ENCODE measurements around the gene RPRML.
A peak's percentile ranks its signal among the peaks of the same experiment; 100 is the strongest.
"Not testable (repeated sequence)": the region's sequence is repeated elsewhere in the genome, so short reads cannot be mapped to it uniquely, and the experiment has no call there.

The RPRML gene

DNA sequence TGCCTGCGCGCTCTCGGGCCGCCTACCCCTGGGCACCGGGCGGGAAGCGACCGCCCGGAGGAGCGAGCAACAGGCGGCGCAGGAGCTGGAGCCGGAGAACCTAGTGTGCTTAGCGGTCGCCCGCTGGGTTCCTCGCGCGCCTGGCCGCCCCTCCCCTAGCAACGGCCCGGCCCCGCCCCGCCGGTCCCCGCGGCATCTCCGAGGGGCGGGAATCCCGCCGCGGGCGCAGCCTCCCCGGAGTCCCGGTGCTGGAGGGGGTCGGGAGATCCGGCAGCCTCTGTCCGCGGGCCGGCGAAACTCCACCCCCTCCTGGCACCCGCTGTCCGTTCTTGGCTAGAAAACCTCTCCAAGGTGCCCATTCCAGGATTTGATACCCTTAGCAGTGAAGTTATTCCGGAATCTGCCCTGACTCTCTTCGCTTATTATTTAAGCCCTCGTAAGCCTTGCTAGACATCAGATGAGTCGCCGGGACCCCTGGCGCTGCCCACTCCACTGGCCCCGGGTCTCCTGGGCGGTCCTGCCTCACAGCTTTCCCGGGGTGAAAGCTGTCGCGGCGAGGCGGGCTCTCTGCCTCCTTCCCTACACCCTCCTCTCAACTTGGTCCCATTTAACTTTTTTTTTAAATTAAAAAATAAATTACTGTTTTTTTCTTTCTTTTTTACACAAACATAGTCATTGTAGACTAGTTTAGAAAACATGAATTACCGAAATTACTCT is at the start of gene RPRML:
Gene RPRML (minus strand): TSS at position 107 of the 717 bp plus-strand sequence. CDS start 246 bp downstream, outside the sequence.
- peak within 1 kb of the TSS; percentile 21 to 63 for H3K4me3 ChIP-seq (ENCODE audit: low read depth in 1 of 2, low read length in 2 of 2)
- peaks cover 0 to 23% of the 10 kb centered on the region in 2 donors for H3K4me1 ChIP-seq (ENCODE audit: control insufficient read depth in 1 of 2, insufficient read depth in 2 of 2, low read length in 2 of 2)
- H3K9me3 ChIP-seq (ENCODE audit: control insufficient read depth in 1 of 2, low read length in 2 of 2), result no peaks in the 10 kb centered on the region
- H3K27me3 ChIP-seq (ENCODE audit: low read depth, low read length), result peaks cover 23% of the 10 kb centered on the region
- no peak within 1 kb of the TSS for H3K27ac ChIP-seq (ENCODE audit: low read length)
- H3K36me3 ChIP-seq (ENCODE audit: control insufficient read depth in 1 of 2, insufficient read depth in 2 of 2, low read length in 2 of 2), result no peaks in the 10 kb centered on the region

DNA sequence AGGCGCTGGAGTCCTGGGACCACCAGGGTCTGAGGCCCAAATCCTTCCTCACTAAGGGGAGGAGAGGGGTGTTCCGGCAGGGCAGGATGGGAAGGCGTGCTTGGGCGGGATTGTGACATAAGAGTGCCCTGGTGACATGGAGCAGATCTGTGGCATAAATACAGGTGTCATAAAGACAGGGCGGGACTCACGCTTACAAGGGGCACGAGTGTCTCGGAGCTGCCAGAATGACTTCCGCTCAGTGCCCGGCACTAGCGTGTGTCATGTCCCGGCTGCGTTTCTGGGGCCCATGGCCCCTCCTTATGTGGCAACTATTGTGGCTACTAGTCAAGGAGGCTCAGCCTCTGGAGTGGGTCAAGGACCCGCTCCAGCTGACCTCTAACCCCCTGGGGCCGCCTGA is 37.9 kb upstream of the RPRML start:
- H3K9me3 ChIP-seq (ENCODE audit: control insufficient read depth in 1 of 2, low read length in 2 of 2); H3K4me1 ChIP-seq (ENCODE audit: control insufficient read depth in 1 of 2, insufficient read depth in 2 of 2, low read length in 2 of 2); H3K27ac ChIP-seq (ENCODE audit: low read length); H3K27me3 ChIP-seq (ENCODE audit: low read depth, low read length); H3K36me3 ChIP-seq (ENCODE audit: control insufficient read depth in 1 of 2, insufficient read depth in 2 of 2, low read length in 2 of 2); H3K4me3 ChIP-seq (ENCODE audit: low read depth in 1 of 2, low read length in 2 of 2): not testable (repeated sequence)

DNA sequence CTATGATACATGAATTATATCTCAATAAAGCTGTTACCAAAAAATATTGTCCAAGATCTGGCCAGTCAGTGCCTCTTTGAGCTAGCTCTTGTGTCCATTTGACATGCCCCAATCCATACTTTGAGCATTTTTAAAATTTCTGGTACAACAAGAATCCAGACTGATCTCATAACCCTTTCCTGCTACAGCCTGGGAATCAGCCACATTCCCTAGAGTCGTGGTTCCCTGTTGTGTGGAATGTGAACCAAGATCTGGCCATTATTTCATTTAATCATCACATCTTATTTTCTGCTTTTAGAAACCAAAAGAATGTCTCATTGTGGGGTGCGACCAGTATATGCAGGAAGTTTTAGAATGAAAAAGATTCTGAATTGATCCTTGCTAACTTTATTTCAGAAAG is 34.3 kb upstream of the RPRML start:
- no peaks in the 10 kb centered on the region for H3K27me3 ChIP-seq (ENCODE audit: low read depth, low read length)
- no peak overlapping the region for H3K4me3 ChIP-seq (ENCODE audit: low read depth in 1 of 2, low read length in 2 of 2)
- H3K27ac ChIP-seq (ENCODE audit: low read length), result no peak overlapping the region
- no peaks in the 10 kb centered on the region for H3K36me3 ChIP-seq (ENCODE audit: control insufficient read depth in 1 of 2, insufficient read depth in 2 of 2, low read length in 2 of 2)
- no peaks in the 10 kb centered on the region for H3K9me3 ChIP-seq (ENCODE audit: control insufficient read depth in 1 of 2, low read length in 2 of 2)
- H3K4me1 ChIP-seq (ENCODE audit: control insufficient read depth in 1 of 2, insufficient read depth in 2 of 2, low read length in 2 of 2), result no peaks in the 10 kb centered on the region

DNA sequence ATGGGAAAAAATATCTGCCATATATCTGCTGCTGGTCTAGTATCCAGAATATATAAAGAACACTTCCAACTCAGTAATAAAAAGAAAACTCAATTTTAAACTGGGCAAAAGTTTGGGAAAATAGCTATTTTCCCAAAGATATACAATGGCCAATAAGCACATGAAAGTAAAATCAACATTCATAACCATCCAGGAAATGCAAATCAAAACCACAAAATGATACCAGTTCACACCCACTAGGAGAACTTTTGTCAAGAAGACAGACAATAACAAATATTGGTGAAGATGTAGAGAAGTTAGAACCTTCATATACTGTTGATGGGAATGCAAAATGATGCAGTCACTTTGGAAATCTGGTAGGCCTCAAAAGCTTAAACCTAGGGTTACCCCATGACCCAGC is 33.4 kb upstream of the RPRML start:
- Histone ChIP-seq H3K27me3 (ENCODE audit: low read depth, low read length) (no peaks in the 10 kb centered on the region), H3K9me3 (ENCODE audit: control insufficient read depth in 1 of 2, low read length in 2 of 2) (no peaks in the 10 kb centered on the region), H3K27ac (ENCODE audit: low read length) (no peak overlapping the region), H3K4me3 (ENCODE audit: low read depth in 1 of 2, low read length in 2 of 2) (no peak overlapping the region), H3K36me3 (ENCODE audit: control insufficient read depth in 1 of 2, insufficient read depth in 2 of 2, low read length in 2 of 2) (no peaks in the 10 kb centered on the region), H3K4me1 (ENCODE audit: control insufficient read depth in 1 of 2, insufficient read depth in 2 of 2, low read length in 2 of 2) (no peaks in the 10 kb centered on the region)

DNA sequence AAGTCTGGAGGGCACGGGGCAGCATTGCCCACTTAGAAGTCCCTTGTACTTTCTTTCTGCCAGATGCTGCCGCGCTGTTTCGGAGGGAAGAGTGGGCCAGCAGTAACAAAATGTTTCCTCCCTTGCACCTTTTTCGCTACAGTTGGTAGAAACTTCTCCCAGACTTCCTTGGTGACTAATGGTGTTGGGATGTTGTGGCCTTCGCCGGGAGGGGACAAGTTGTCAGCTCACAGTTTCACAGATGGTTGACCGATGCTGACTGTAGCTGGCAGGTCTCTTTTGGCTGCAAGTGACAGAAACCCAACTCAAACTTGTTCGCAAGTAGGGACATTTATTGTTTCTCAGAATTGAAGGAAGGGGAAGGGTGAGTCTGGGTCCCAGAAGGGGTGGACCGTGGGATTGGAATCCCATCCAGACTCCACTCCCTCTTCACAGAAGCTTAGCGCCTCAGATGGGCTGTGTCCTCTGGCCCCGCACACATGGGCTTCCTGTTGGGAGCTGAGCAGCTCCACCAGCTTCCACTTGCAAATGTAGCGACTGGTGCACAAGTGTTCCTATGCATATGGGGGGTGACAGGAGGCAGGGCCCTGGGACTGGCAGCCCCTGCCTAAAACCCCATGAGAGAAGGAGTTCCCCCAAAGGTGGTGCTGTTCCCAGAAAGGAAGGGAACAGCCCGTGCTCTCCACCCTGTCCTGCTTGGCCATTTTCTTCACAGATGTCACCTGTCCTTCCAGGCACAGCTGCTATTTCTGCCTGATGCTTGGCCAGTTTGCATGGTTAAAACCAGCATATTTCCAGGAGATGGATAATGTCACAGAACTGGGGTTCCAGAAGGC is 30.9 kb upstream of the RPRML start:
- H3K27me3 ChIP-seq (ENCODE audit: low read depth, low read length), result no peaks in the 10 kb centered on the region
- H3K9me3 ChIP-seq (ENCODE audit: control insufficient read depth in 1 of 2, low read length in 2 of 2), result no peaks in the 10 kb centered on the region
- no peaks in the 10 kb centered on the region for H3K4me1 ChIP-seq (ENCODE audit: control insufficient read depth in 1 of 2, insufficient read depth in 2 of 2, low read length in 2 of 2)
- H3K27ac ChIP-seq (ENCODE audit: low read length), result no peak overlapping the region
- H3K4me3 ChIP-seq (ENCODE audit: low read depth in 1 of 2, low read length in 2 of 2), result no peak overlapping the region
- no peaks in the 10 kb centered on the region for H3K36me3 ChIP-seq (ENCODE audit: control insufficient read depth in 1 of 2, insufficient read depth in 2 of 2, low read length in 2 of 2)

DNA sequence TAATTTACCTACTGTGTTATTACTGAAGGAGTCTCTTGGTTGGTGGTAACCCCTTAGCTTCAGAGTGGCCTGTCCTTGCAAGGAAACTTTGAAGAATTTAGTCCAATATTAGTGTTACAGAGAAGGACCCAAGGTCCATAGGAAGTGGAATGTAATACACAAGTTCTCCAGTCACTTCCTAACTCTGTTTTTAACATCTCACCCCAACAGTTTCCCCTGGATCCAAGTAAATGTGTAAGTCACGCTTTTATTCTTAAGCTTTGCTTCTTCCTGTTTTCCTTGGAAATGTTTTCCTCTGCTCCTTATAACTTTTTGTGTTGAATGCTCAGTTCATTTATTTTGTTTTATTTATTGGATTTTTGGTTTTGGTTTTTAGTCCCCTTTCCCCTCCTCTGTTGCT is 25.9 kb upstream of the RPRML start:
- Histone ChIP-seq H3K36me3 (ENCODE audit: control insufficient read depth in 1 of 2, insufficient read depth in 2 of 2, low read length in 2 of 2) (no peaks in the 10 kb centered on the region), H3K4me1 (ENCODE audit: control insufficient read depth in 1 of 2, insufficient read depth in 2 of 2, low read length in 2 of 2) (no peaks in the 10 kb centered on the region), H3K4me3 (ENCODE audit: low read depth in 1 of 2, low read length in 2 of 2) (no peak overlapping the region), H3K27ac (ENCODE audit: low read length) (no peak overlapping the region), H3K9me3 (ENCODE audit: control insufficient read depth in 1 of 2, low read length in 2 of 2) (no peaks in the 10 kb centered on the region), H3K27me3 (ENCODE audit: low read depth, low read length) (no peaks in the 10 kb centered on the region)

DNA sequence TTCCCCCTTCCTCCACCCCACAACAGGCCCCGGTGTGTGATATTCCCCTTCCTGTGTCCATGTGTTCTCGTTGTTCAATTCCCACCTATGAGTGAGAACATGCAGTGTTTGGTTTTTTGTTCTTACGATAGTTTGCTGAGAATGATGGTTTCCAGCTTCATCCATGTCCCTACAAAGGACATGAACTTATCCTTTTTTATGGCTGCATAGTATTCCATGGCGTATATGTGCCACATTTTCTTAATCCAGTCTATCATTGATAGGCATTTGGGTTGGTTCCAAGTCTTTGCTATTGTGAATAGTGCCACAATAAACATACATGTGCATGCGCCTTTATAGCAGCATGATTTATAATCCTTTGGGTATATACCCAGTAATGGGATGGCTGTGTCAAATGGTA is 24.8 kb upstream of the RPRML start:
- not testable (repeated sequence) for H3K36me3 ChIP-seq (ENCODE audit: control insufficient read depth in 1 of 2, insufficient read depth in 2 of 2, low read length in 2 of 2); H3K27me3 ChIP-seq (ENCODE audit: low read depth, low read length); H3K4me1 ChIP-seq (ENCODE audit: control insufficient read depth in 1 of 2, insufficient read depth in 2 of 2, low read length in 2 of 2); H3K4me3 ChIP-seq (ENCODE audit: low read depth in 1 of 2, low read length in 2 of 2); H3K27ac ChIP-seq (ENCODE audit: low read length); H3K9me3 ChIP-seq (ENCODE audit: control insufficient read depth in 1 of 2, low read length in 2 of 2)

DNA sequence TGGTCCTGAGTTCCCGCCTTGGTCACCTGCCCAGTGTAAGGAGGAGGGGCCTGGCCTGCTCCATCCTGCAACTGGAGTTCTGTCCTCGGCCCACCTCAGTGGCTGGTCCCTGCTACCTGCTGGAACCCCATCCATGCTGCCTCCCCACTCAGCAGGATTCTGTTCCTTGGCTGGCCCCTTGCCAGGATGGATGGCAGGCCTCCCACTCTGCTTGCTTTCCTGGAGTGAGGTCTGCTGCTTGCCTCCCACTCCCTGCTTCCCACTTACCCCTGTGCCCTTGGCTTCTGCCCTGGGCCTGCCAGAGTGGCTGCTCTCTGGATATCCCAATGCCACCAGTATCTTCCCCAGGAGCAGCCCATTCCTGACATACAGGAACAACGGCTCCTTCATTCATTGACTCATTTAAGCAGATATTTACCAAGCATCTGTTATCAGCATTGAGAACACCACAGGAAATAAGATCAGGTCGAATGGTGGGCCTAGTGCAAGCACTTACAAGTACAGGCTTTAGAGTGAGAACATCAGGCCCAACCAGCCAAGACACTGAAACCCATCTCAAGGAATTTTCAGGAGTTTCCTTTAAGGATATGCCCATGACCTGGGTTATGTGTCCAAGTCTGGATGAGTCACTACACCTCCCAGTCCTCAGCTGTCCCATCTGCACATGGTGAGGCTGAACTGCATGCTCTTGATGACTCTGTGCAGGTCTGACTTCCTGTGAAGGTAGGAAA is 17.0 kb upstream of the RPRML start:
- no peak overlapping the region for H3K4me3 ChIP-seq (ENCODE audit: low read depth in 1 of 2, low read length in 2 of 2)
- H3K4me1 ChIP-seq (ENCODE audit: control insufficient read depth in 1 of 2, insufficient read depth in 2 of 2, low read length in 2 of 2), result no peaks in the 10 kb centered on the region
- no peaks in the 10 kb centered on the region for H3K36me3 ChIP-seq (ENCODE audit: control insufficient read depth in 1 of 2, insufficient read depth in 2 of 2, low read length in 2 of 2)
- no peaks in the 10 kb centered on the region for H3K27me3 ChIP-seq (ENCODE audit: low read depth, low read length)
- H3K27ac ChIP-seq (ENCODE audit: low read length), result no peak overlapping the region
- no peaks in the 10 kb centered on the region for H3K9me3 ChIP-seq (ENCODE audit: control insufficient read depth in 1 of 2, low read length in 2 of 2)

DNA sequence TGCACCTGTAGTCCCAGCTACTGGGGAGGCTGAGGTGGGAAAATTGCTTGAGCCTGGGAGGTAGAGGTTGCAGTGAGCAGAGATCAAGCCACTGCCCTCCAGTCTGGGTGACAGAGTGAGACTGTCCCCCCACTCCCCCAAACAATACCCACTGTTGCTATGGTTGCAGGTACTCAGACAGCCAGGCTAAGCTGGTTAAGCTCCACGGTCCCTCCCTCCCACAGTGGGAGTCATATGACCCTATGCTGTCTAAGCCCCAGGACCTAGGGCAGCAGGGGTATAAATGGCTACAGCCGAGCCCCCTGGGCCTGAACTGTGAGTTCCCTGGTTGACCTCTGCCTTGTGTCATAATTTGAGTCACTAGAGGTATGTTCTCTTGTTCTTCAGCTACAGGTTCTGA is 15.9 kb upstream of the RPRML start:
- no peak overlapping the region for H3K27ac ChIP-seq (ENCODE audit: low read length)
- no peaks in the 10 kb centered on the region for H3K4me1 ChIP-seq (ENCODE audit: control insufficient read depth in 1 of 2, insufficient read depth in 2 of 2, low read length in 2 of 2)
- no peak overlapping the region for H3K4me3 ChIP-seq (ENCODE audit: low read depth in 1 of 2, low read length in 2 of 2)

DNA sequence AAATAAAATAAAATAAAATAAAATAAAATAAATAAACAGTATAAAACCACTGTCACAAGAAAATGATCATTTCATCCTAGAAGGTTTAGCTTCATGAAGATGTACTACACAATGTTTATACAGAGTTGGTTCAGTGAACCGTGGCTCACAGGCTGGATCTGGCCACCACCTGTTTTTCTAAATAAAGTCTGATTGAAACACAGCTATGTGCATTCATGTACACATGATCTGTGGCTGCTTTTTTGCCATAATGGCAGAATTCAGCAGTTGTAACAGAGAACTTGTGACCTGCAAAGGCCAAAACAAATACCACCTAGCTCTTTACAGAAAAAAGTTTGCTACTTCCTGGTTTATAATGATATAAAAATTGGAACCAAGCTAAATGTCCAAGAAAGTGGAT is 12.6 kb upstream of the RPRML start:
- Histone ChIP-seq H3K36me3 (ENCODE audit: control insufficient read depth in 1 of 2, insufficient read depth in 2 of 2, low read length in 2 of 2) (no peaks in the 10 kb centered on the region), H3K4me1 (ENCODE audit: control insufficient read depth in 1 of 2, insufficient read depth in 2 of 2, low read length in 2 of 2) (no peaks in the 10 kb centered on the region), H3K27me3 (ENCODE audit: low read depth, low read length) (no peaks in the 10 kb centered on the region), H3K4me3 (ENCODE audit: low read depth in 1 of 2, low read length in 2 of 2) (no peak overlapping the region), H3K9me3 (ENCODE audit: control insufficient read depth in 1 of 2, low read length in 2 of 2) (no peaks in the 10 kb centered on the region), H3K27ac (ENCODE audit: low read length) (no peak overlapping the region)

More for the DNA sequence above, 15.9 kb upstream of the RPRML start:
- H3K9me3 ChIP-seq (ENCODE audit: control insufficient read depth in 1 of 2, low read length in 2 of 2), result no peaks in the 10 kb centered on the region
- H3K36me3 ChIP-seq (ENCODE audit: control insufficient read depth in 1 of 2, insufficient read depth in 2 of 2, low read length in 2 of 2), result no peaks in the 10 kb centered on the region
- no peaks in the 10 kb centered on the region for H3K27me3 ChIP-seq (ENCODE audit: low read depth, low read length)

DNA sequence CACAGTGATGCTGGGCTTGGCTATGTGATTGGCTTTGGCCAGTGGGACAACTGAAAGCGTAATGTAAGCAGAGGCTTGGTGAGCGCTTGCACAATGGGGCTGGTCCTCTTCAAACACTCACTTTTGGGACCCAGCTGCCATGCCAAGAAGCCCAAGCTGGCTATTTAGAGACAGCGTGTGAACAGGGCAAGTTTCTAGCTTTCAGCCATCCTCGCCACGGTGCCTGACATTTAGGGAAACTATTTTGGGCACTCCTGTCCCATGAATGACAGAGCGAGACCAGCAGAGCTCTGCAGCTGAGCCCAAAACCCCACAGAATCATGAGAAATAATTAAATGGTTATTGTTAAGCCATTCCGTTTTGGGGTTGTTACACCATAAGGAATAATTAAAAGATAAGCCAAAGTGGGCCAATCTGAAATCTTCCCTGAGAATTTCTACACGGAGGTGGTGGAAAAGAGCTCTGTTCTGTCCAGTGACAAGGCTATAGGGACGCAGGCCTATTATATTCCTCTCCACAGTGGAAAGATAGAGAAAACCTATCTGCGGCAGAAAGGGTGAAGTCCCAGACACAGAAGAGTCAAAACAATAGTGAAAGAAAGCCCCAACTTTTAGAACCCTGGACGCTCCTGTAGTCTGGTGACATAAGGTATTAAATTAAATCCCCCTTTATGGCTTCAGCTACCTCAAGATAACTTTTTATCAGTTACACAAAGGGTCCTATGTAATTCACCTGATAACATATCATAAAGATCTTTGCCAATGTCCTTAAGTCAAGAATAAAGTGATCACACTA is 10.8 kb upstream of the RPRML start:
- no peaks in the 10 kb centered on the region for H3K4me1 ChIP-seq (ENCODE audit: control insufficient read depth in 1 of 2, insufficient read depth in 2 of 2, low read length in 2 of 2)
- H3K27me3 ChIP-seq (ENCODE audit: low read depth, low read length), result no peaks in the 10 kb centered on the region
- no peak overlapping the region for H3K27ac ChIP-seq (ENCODE audit: low read length)
- no peak overlapping the region for H3K4me3 ChIP-seq (ENCODE audit: low read depth in 1 of 2, low read length in 2 of 2)
- H3K36me3 ChIP-seq (ENCODE audit: control insufficient read depth in 1 of 2, insufficient read depth in 2 of 2, low read length in 2 of 2), result no peaks in the 10 kb centered on the region
- no peaks in the 10 kb centered on the region for H3K9me3 ChIP-seq (ENCODE audit: control insufficient read depth in 1 of 2, low read length in 2 of 2)

Measured in muscle layer of duodenum (tissue), 2 donors.